NCI-H510A (cell line): ENCODE results near the gene CDC42EP1.
"Not testable (repeated sequence)": the region's sequence is repeated elsewhere in the genome, so short reads cannot be mapped to it uniquely, and the experiment has no call there.

Experiments
- DNase-seq: peaks from one replicate; lab custom pipeline; 2025; lab: John Stamatoyannopoulos, UW

Gene CDC42EP1

DNA sequence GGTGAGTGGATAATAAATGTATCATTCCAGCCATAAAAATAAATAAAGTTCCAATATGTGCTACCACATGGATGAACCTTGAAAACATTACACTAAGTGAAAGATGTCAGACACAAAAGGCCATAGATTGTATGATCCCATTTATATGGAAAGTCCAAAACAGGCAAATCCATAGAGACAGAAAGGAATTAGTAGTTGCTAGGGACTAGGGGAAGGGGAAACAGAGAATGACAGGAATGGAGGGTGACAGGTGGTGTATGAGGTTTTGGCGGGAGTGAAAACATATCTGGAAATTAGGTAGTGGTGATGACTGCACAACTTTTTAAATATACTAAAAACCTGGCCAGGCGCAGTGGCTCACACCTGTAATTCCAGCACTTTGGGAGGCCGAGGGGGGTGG is 25.8 kb upstream of the CDC42EP1 start:
- no peak for DNase-seq

DNA sequence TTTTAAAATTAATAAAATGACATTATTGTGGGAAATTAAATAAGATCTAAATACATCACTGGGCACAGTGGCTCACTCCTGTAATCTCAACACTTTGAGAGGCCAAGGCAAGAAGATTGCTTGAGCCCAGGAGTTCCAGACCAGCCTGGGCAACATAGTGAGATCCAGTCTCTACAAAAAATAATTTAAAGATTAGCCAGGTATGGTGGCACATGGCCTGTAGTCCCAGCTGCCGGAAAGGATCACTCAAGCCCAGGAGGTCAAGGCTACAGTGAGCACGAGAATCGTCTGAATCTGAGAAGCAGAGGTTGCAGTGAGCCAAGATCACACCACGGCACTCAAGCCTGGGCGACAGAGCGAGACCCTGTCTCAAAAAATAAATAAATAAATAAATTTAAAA is 25.1 kb upstream of the CDC42EP1 start:
- no peak for DNase-seq

- peak; percentile 52 for DNase-seq
Measured at GRCh38 chr22:37538590-37539357, 21.5 kb upstream of the CDC42EP1 start.

DNA sequence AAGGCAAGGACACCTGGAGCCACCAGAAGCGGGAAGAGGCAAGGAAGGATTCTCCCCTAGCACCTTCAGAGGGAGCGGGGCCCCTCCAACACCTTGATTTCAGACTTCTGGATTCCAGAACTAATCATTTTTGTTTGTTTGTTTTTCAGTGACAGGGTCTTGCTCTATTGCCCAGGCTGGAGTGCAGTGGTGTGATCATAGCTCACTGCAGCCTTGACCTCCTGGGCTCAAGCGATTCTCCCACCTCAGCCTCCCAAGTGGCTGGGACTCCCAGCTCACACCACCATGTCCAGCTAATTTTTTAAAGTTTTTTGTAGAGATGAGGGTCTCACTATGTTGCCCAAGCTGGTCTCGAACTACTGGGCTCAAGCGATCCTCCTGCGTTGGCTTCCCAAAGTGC is 20.5 kb upstream of the CDC42EP1 start:
- DNase-seq = not testable (repeated sequence)

GRCh38 chr22:37542416-37542815 is 17.9 kb upstream of the CDC42EP1 start:
- not testable (repeated sequence) for DNase-seq

DNA sequence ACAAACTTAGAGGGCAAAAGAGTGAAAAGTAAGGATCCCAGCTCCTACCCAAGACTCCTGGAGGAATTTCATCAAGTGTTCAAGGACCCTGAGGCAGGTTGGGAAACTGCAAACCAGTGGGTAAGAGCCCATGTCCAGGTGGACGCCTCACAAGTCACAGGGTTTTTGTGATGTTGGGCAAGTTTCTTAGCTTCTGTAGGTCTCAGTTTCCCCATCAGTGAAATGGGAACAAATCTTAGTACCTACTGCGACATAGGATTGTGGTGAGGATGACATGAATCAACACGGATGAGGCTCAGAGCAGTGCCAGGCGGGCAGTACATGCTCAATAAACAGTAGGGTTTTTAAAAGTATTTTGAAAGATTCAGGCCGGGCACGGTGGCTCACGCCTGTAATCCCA is 17.3 kb upstream of the CDC42EP1 start:
- no peak for DNase-seq

DNA sequence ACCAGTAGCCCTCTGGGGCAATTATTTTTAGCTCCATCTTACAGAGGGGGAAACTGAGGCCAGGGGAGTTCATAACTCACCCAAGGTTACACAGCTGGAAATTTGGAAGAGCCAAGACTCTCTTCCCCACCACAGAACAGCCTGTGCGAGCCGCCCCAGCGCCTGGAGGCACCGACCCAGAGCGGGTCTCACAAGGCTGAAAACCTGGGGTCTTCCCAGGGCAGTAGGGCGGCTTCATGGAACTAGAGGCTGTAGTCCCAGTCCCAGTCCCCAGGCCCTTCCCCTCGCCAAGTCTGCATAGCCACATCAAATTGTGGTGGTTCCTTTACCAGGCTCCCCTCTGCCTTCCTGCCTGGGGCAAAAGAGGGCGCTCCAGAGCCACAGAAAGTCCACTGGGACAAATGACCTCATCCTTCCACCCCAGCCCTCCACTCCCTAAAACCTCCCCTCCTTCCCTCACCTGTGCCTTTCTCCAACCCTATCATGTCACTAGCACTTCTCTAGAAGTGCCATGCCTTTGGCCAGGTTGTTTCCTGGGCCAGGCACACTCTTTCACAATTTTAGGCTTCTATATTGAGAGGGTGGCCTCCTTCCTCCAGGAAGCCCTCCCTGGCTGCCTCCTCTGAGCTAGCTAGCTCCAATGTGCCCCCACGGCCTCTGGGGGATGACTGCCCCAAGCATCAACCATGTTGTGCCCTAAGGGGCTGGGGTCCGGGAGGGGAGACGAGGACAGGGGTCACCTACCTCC is 15.2 kb upstream of the CDC42EP1 start:
- DNase-seq = no peak

DNA sequence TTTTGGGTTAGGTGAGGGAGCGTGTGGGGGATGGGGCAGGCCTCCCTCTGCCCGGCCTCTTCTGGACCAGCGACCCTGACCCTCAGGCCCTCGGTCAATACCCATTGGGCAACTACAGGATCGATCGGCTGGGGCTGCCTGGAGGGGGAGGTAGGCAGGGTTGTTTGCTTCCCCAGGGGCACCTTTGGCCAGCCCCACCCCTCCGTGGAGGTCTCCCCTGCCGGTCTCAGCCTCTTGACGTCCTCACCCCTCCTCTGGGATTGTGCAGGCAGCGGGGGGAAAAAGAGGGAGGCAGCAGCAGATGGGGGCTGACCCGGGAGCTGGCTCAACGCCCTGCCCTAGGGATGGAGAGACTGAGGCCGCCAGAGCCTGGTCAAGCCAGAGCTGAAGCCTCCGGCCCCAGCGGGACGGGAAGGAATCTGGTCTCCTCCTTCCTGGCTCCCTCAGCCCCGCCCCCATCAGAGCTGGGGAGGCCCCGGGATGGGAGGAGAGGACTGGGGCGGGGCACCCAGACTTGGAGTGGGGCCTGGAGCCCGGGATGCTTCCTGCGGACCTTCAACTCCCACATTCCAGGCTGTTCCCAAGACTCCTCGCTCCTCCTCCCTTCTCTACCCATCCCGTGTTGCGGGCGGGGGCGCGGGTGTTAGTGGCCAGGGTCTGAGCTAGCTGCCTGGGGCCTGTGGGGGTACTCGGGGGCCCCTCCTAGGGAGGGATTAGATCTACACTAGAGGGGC is 14.4 kb upstream of the CDC42EP1 start:
- no peak for DNase-seq

DNA sequence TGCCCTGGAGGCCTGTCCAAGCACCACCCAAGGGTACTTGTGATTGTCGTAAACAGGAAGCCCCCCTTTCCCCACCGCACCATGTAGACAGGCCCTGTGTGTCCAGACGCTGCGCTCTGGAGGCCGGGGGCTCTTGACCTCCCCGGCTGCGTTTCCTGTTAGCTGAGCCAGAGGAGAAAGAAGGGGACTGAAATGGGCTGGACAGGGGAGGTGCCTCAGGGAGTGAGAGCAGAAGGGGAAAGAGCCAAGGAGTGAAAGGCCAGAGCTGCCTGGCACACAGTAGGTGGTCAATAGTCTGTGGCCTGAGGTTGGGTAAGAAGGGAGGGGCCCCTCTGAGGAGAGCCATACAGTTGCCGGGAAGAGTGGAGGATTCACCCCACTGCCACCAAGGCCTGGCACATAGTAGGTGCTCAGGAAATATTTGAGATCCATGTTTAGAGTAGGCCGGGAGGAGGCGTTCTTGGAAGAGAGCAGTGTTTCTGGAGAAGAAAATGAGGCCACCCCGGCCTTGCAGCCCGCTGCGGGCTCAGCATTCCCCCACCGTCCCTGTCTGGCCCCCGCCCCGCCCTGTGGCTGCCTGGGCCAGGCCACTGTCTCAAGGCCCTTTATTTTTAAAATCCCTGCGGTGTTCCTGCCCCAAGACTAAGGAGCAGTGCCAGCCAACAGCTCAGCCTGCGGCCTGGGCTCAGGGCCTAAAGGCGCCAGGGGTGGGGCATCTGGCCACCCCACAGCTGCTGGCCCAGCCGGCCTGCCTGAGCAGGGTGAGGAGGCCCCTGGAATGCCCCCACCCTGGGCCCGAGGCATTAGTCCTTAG is 13.6 kb upstream of the CDC42EP1 start:
- DNase-seq = no peak

- no peak for DNase-seq
Measured at GRCh38 chr22:37547251-37547741, 13.0 kb upstream of the CDC42EP1 start.

- no peak for DNase-seq
Measured at GRCh38 chr22:37549704-37550059, 10.6 kb upstream of the CDC42EP1 start.

GRCh38 chr22:37550921-37551320 is 9.4 kb upstream of the CDC42EP1 start:
- not testable (repeated sequence) for DNase-seq

- no peak for DNase-seq
Measured at GRCh38 chr22:37551981-37552380, 8.3 kb upstream of the CDC42EP1 start.

GRCh38 chr22:37552524-37553163 is 7.6 kb upstream of the CDC42EP1 start:
- DNase-seq = no peak

DNA sequence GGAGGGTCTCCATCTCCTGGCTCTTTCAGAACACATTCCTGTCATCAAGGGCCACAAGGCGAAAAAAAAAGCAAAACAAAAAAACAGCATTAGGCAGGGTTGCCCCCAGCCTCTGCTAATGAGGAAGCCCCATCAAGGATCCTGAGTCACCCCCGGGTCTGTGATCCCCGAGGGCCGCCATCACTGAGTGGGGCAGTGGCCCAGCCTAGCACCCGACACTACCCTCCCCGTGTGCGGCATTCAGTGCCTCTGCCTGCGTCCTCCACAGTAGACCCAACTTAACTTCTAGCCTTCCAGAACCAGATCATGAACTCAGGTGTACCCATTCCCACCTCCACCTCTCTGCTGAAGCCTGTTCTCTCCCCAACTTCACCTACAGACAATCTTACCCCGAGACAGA is 6.6 kb upstream of the CDC42EP1 start:
- DNase-seq = no peak

GRCh38 chr22:37555029-37555428 is 5.3 kb upstream of the CDC42EP1 start:
- no peak for DNase-seq

GRCh38 chr22:37556710-37557109 is 3.6 kb upstream of the CDC42EP1 start:
- DNase-seq = no peak

GRCh38 chr22:37557321-37558001 is 2.8 kb upstream of the CDC42EP1 start:
- DNase-seq = no peak

DNA sequence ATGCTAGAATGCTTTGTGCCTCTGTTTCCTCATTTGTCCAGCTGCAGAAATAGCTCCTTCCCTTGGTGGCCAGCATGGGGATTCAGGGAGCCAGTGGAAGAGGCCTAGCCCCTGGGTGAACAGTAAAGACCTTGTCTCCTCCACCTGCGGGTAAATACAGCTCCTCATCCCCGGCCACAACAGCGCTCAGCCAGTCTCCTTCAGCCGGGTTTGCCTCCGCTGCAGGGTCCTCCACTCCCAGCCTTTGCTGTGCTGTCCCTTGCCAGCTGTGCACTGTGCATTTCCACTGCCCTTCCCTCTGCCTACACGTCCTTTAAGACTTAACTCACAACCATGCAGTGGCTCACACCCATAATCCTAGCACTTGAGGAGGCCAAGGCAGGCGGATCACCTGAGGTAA is 1.5 kb upstream of the CDC42EP1 start:
- no peak for DNase-seq

- no peak for DNase-seq
Measured at GRCh38 chr22:37559521-37559900, 769 bp upstream of the CDC42EP1 start.
